HG03378 (cell line): Measurements from ENCODE around the gene GATAD2B.
A peak's percentile ranks its signal among the peaks of the same experiment; 100 is the strongest.
"Not testable (repeated sequence)": the region's sequence is repeated elsewhere in the genome, so short reads cannot be mapped to it uniquely, and the experiment has no call there.

ENCODE experiments used
- ATAC-seq: cut with Tn5 transposase; IDR thresholded peaks from one replicate; pipeline ENCODE4 v1.9.1; 2021; ENCODE audit warnings: mild to moderate bottlenecking, moderate library complexity; ENCODE audit not compliant: unreplicated experiment

GATAD2B gene

GRCh38 chr1:153932156-153933131, 9.7 kb upstream of the GATAD2B start:
- no peak for ATAC-seq

- no peak for ATAC-seq
Observed at GRCh38 chr1:153929981-153930948, 7.5 kb upstream of the GATAD2B start.

- ATAC-seq = no peak
Observed at GRCh38 chr1:153929426-153929825, 6.7 kb upstream of the GATAD2B start.

GRCh38 chr1:153928791-153929341, 6.1 kb upstream of the GATAD2B start:
- no peak for ATAC-seq

GRCh38 chr1:153928245-153928644, 5.5 kb upstream of the GATAD2B start:
- ATAC-seq = no peak

- no peak for ATAC-seq
Observed at GRCh38 chr1:153926405-153926804, 3.6 kb upstream of the GATAD2B start.

- peak; percentile 3 for ATAC-seq
Observed at GRCh38 chr1:153922076-153922971, 448 bp downstream of the GATAD2B start.

- ATAC-seq = no peak
Observed at GRCh38 chr1:153921803-153922075, 1.0 kb downstream of the GATAD2B start.

- ATAC-seq = no peak
Observed at GRCh38 chr1:153921080-153921802, 1.5 kb downstream of the GATAD2B start.

- no peak for ATAC-seq
Observed at GRCh38 chr1:153919876-153920852, 2.6 kb downstream of the GATAD2B start.

GRCh38 chr1:153916297-153916696, 6.5 kb downstream of the GATAD2B start:
- no peak for ATAC-seq

- no peak for ATAC-seq
Observed at GRCh38 chr1:153912349-153912748, 10.4 kb downstream of the GATAD2B start.

- ATAC-seq = not testable (repeated sequence)
Observed at GRCh38 chr1:153910560-153910959, 12.2 kb downstream of the GATAD2B start.

- ATAC-seq = no peak
Observed at GRCh38 chr1:153908071-153908470, 14.7 kb downstream of the GATAD2B start.

- ATAC-seq = no peak
Observed at GRCh38 chr1:153907134-153907533, 15.6 kb downstream of the GATAD2B start.

- no peak for ATAC-seq
Observed at GRCh38 chr1:153906396-153906795, 16.4 kb downstream of the GATAD2B start.

- ATAC-seq = not testable (repeated sequence)
Observed at GRCh38 chr1:153905908-153906307, 16.9 kb downstream of the GATAD2B start.

GRCh38 chr1:153903841-153904455, 18.8 kb downstream of the GATAD2B start:
- no peak for ATAC-seq
